NCI-H2171 treated with DMSO at 0.1 percent for 48 hours (cell line): ENCODE results near the gene PGD.
"Not testable (repeated sequence)": the region's sequence is repeated elsewhere in the genome, so short reads cannot be mapped to it uniquely, and the experiment has no call there.

Experiments used
- DNase-seq: peaks from one replicate; lab custom pipeline; 2025; lab: John Stamatoyannopoulos, UW

Gene PGD

DNA sequence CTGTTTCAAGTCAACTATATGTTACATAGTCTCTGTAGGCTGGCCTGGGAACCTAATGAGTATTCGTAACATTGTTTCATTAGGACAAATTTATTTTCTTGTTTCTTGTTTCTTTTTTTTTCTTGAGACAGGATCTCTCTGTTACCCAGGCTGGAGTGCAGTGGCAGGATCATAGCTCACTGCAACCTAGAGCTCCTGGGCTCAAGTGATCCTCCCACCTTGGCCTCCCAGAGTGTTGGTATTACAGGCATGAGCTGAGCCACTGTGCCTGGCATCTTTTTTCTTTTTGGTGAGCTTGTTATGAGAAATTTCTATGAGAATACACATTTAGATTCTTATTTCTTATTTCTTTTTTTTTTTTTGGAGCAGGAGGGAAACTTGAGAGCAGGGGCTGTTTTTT, 38.2 kb downstream of the PGD start:
- DNase-seq, result no peak

DNA sequence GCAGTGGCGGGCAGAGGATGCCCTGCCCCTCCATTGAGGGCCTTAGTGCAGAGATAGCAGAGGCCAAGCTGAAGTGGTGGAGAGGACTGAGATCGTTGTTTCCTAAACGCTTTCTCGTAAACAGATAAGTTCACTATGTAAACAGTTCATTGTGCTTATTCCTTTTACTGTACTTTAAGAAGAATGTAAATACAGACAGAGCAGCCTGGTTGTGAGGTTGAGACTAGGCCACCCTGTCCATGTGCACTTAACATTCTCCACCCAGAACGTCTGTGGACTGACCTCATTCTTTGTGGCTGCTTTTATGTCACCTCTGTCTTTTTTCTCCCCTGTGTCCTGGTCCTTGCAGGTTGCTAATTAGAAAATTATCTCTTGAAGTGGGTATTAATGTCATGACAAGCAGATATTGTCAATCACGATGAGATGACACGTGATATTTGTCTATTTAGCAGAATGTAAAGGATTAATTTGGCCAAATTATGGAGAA, 39.9 kb downstream of the PGD start:
- no peak for DNase-seq

DNA sequence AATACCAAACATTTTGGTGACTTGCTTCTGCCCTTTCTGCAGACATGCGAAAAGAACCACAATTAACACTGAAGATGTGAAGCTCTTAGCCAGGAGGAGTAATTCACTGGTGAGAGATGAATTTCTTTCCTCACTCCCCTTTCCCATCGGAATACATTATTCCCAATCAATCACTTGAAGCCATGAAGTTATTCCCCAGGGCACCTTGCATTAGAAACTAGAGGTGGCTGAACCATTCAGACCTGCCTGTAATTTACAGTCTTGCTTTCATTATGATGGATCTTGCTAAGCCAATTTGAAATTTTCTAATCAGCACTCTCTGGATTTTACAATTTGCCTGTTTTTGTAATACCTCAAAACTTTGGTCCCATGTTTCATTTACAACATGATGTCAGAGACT, 41.4 kb downstream of the PGD start:
- DNase-seq, result no peak

DNA sequence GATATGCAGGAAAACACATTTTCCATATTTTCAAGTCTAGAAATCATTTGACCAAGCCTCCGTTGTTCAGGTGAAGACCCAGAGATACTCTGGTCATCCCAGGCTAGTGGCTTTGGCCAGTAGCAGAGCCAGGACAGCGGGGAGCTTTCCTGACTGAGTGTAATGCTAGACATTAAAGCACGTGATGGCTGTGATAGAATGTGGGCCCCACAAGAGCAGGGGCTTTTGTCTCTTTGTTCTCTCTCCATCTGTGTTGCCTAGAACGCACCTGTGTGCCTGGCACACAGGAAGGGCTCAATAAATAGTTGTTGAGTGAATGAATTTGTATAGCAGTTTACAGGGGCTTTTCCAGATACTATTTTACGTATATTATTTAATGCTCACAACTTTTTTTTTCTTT, 41.9 kb downstream of the PGD start:
- no peak for DNase-seq

DNA sequence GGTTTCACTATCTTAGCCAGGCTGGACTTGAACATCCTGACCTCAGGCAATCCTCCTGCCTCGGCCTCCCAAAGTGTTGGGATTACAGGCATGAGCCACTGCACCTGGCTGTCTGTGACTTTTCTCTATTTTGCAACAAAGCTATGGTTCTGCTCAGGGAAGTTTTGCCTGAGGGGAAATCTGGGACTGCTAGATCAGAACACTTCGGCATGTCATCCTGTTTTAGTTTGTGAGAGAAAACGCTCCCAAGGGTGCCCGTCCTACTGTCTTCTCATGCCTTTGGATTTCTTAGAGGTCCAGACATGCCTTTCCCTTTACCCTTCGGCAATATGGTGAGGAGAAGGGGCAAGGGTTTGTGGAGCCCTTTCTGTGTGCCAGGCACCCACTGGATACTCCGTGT, 45.4 kb downstream of the PGD start:
- DNase-seq, result no peak

DNA sequence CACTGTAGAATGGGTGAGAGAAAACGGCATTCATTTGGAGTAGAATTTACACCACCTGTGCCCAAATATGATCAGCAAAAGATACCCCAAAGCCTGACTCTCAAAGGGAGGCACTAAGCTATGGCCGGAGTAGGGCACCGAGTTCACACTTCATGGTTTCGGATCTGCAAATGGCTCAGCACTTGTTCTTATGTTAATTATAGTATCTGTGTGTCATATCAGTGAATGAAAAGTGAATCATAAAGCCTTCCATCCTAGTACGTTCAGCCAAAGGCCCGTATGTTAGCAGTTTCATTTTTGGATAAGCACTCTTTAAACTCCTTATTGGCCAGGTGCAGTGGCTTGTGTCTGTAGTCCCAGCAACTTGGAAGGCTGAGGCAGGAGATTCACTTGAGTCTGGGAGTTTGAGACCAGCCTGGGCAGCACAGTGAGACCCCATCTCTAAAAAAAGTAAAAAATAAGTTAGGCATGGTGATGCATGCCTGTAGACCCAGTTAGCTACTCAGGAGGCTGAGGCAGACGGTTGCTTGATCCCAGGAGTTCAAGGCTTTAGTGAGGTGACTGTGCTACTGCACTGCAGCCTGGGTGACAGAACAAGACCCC, 46.0 kb downstream of the PGD start:
- no peak for DNase-seq

DNA sequence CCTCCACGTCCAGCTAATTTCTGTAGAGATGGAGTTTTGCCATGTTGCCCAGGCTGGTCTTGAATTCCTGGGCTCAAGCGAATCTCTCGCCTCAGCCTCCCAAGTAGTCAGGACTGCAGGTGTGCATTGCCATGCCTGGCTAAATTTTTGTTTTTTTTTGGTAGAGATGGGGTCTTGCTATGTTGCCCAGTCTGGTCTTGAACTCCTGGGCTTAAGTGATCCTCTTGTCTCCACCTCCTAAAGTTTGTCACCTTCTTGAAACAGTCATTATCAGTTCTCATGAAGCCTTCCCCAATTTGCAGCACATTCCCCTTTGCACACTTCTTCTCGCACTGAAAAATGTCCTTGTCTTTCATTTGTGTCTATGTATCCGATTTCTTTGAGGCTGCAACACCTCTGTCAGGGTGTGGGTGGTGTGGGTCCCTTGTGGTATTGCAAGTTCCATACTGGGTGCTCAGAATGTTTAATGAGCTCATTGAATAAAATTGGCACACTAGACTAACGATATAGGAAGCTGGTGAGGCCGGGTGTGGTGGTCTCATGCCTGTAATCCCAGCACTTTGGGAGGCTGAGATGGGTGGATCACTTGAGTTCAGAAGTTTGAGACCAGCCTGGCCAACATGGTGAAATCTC, 48.0 kb downstream of the PGD start:
- no peak for DNase-seq

DNA sequence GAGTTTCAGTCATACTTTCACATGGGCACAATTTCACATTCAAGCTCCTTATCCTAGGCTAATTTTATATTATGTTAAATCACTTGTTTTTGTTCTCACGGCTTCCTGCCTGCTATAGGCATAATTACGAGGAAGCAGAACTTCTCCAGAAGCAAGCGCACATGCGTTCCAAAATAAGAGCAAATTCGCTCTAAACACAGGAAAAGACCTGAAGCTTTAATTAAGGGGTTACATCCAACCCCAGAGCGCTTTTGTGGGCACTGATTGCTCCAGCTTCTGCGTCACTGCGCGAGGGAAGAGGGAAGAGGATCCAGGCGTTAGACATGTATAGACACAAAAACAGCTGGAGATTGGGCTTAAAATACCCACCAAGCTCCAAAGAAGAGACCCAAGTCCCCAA, 50.9 kb downstream of the PGD start, which contains the start of gene CORT:
Gene CORT (plus strand): TSS at position 281 of the 400 bp plus-strand sequence. CDS start 193 bp downstream, outside the sequence.
- DNase-seq, result no peak

DNA sequence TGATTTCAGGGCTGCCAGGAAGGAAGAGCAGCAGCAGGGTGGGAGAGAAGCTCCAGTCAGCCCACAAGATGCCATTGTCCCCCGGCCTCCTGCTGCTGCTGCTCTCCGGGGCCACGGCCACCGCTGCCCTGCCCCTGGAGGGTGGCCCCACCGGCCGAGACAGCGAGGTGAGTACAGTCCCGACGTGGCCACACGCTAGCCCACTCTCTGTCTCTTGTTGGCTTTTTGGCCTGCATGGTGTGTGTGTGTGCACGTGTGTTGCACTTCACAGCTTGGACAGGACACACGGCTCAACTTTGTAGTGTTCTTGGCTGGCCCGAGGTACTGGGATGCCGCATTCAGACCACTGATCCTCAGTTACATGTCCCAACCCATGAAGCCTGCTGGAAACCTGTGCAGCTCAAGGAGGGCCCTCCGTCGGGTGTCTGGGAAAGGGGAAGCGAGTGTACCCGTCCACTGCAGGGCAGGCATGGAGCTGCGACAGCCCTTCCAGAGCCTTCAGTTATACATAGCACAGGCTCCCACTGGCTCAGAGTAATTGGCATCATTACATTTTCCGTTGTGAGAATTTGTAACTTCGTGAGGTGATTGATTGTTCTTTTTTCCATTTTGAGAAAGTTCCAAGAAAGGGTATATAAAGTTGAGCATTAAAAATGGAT, 51.4 kb downstream of the PGD start:
- no peak for DNase-seq

DNA sequence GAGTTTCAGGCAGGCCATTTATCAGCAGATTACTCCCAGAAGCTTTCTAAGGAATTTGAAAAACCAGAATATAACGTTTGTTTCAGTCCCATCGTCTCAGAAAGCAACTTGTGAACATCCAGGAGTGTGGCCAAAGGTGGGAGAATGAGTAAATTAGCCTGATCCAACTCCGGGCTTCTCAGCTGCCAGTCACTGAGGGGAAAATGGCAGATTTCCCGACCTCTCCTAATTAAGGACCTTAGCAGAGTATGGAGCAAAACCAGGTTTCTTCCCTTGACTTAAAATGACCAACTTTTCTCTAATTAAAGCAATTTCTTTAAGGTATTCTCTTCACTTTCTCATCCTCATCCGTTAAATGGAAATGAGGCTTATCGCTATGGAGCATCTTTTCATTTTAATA, 52.0 kb downstream of the PGD start:
- peak; percentile 51 for DNase-seq

DNA sequence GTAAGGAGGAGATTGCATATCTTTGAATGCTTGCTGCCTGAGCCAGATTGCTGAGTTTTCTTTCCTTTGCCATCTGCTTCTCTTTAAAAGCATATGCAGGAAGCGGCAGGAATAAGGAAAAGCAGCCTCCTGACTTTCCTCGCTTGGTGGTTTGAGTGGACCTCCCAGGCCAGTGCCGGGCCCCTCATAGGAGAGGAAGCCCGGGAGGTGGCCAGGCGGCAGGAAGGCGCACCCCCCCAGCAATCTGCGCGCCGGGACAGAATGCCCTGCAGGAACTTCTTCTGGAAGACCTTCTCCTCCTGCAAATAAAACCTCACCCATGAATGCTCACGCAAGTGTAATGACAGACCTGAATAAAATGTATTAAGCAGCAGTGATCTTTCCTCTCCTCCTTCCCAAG, 52.4 kb downstream of the PGD start:
- DNase-seq, result peak; percentile 65

DNA sequence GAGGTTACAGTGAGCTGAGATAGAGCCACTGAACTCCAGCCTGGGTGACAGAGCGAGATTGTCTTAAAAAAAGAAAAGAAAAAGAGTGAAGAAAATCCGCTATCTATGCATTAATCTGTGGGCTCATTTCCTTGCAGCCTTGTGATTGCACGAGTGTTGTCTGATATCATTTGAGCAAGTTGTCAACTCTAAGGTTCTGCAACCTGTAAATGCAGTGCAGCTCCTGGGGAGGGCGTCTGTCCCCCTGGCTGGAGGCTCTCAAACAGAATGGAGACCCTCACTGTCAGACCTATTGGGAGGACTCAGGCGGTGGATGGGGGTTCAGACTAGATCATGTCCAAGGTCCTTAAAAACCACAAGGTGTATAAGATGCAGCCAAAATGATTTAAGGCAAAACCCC, 57.2 kb downstream of the PGD start:
- DNase-seq, result no peak

DNA sequence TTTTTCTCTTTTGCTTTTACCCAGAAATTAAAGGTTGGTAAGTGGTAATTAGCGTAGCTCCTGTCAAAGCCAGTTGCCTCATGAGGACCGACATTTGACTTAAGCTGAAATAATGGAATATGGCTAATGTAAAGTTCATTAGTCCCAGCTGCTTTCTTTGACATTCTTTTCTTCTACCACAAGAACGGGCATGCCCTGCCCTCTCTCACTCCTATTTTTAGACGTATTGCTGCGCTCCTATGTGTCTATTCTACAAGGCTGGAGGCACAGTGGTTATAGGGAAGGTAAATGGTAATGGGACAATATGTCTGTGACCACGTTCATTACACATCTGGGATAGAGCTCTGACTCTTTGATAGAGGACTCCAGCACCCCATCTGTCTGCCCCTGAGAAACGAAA, 57.8 kb downstream of the PGD start:
- peak; percentile 69 for DNase-seq

DNA sequence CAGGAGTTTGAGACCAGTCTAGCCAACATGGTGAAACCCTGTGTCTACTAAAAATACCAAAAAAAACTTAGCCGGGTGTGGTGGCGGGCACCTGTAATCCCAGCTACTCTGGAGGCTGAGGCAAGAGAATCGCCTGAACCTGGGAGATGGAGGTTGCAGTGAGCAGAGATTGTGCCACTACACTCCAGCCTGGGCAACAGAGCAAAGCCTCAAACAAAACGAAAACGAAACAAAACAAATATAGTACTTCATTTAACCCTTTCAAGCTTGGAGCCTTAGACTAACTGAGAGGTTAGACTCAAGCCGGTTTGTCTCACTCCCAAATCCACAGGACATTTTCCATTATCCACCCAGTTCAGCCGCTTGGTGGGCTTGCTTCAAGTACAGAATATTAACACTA, 58.6 kb downstream of the PGD start:
- not testable (repeated sequence) for DNase-seq

DNA sequence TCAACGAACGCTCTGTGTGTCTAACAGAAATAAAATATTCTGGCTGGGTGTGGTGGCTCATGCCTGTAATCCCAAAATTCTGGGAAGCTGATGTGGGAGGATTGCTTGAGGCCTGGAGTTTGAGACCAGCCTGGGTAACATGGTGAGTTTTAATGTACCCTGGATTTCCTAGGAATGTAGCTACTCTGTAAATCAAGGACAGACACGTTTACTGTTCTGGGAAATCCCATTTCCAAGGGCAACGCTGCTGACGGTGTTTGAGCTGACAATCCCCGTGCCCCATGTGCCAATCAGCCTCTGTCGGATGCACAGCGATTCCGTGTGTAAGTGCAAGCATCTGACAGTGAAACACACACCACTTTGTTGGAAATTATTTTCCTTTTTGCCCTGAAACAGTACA, 59.0 kb downstream of the PGD start:
- DNase-seq, result no peak

DNA sequence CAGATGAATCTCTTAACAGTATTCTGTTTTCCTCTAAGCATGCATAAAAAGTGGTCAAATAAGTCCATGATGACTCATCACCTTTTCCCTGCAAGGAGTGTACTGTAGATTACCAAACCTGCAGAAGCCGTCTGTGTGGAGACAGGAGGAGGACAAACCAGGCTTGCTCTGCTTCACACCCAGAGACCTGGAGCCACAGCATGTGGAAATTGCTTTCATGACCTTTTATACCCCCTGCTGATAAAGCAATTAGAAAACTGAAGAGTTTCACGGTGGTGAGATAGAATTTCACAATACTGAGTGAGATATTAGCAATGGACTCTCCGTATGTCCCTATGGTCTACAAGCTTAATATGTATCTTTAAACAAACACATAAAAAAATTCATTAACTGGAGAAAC, 60.3 kb downstream of the PGD start:
- peak; percentile 46 for DNase-seq

DNA sequence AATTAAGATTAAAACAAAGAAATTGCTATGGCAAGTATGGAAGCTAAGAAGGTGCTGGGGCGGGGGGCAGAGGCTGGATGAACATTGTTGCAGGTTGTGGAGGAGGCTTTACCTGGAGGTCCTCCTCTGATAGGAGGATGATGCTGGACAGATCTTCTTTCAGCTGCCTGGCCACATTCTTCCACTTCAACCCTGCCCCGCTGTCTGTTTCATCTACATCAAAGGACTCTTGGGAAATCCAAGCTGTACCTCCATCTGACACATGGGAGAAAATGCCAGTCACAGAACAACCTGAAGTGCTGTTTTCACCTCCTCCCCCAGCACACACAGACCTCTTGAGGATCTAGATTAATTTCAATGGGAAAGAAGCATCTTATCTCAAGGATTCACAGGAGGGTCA, 68.2 kb downstream of the PGD start:
- no peak for DNase-seq

DNA sequence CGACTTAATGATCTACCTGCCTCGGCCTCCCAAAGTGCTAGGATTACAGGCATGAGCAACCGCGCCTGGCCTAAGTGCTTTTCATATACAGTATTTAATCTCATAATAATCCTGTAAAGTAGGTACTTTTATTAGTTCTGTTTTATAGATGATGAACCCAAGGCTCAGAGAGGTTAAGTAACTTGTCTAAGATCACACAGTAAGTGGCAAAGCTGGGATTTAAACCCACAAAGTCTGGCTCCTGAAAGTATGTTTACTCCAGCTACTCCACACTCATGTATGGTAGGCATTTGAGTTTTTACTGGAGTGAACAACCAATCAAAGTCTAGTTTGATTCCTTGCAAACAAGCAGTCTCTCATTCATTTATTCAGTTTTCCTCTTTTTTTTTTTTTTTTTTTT, 71.2 kb downstream of the PGD start:
- no peak for DNase-seq
